HL-60 (cell line): ENCODE data around the gene OPTN.

Experiments
- DNase-seq, 2 experiments: peaks; one replicate each; pipeline ENCODE4 v3.0.0-alpha.2; 2010 to 2020; ENCODE audit warnings: low read depth in 1 of 2, low spot score in 1 of 2
- H3K27ac ChIP-seq: fragments of 250-450 bp; sonication (Bioruptor Pico); replicated peaks from 2 replicates; pipeline ENCODE4 v1.5.1; 2020; ENCODE audit warnings: mild to moderate bottlenecking, moderate library complexity
- H3K27me3 ChIP-seq: fragments of 250-450 bp; sonication (Bioruptor Pico); 2 replicates; pipeline ENCODE4 v1.5.1; 2021; ENCODE audit warnings: mild to moderate bottlenecking, moderate library complexity; ENCODE audit not compliant: insufficient read depth, poor library complexity, severe bottlenecking
- H3K4me3 ChIP-seq: replicated peaks from 2 replicates; pipeline ENCODE4 v1.5.1; 2011; ENCODE audit warnings: mild to moderate bottlenecking, control low read depth, low read length; ENCODE audit not compliant: insufficient read depth
- CTCF ChIP-seq: IDR thresholded peaks from one replicate; pipeline ENCODE4 v1.5.1; 2011; ENCODE audit warnings: low read length, control low read depth, inconsistent platforms; ENCODE audit not compliant: insufficient read depth
- GABPA ChIP-seq: IDR thresholded peaks from 2 replicates; pipeline ENCODE4 v1.6.1; 2012; ENCODE audit warnings: low read depth
- POLR2AphosphoS5 ChIP-seq: IDR thresholded peaks from 2 replicates; pipeline ENCODE4 v1.6.1; 2012; ENCODE audit warnings: low read depth
- REST ChIP-seq: IDR thresholded peaks from 2 replicates; pipeline ENCODE4 v1.6.1; 2012; ENCODE audit warnings: low read depth; ENCODE audit not compliant: insufficient replicate concordance
- SPI1 ChIP-seq: IDR thresholded peaks from 2 replicates; pipeline ENCODE4 v1.6.1; 2012; ENCODE audit warnings: low read depth, mild to moderate bottlenecking, borderline replicate concordance

Gene OPTN

GRCh38 chr10:13068484-13068883 lies 31.5 kb upstream of the OPTN start:
- no peak for DNase-seq
- H3K27ac ChIP-seq, result no peak overlapping the region
- H3K4me3 ChIP-seq, result no peak overlapping the region
- TF ChIP-seq REST, result no peak
- no peak for TF ChIP-seq GABPA
- TF ChIP-seq POLR2AphosphoS5, result no peak
- TF ChIP-seq SPI1, result no peak
- TF ChIP-seq CTCF, result no peak
- H3K27me3 ChIP-seq, result no peaks in the 10 kb centered on the region

GRCh38 chr10:13072339-13072738 lies 27.6 kb upstream of the OPTN start:
- no peak overlapping the region for H3K4me3 ChIP-seq
- H3K27me3 ChIP-seq, result no peaks in the 10 kb centered on the region
- no peak for TF ChIP-seq CTCF
- no peak for TF ChIP-seq REST
- no peak for TF ChIP-seq GABPA
- no peak for TF ChIP-seq POLR2AphosphoS5
- no peak overlapping the region for H3K27ac ChIP-seq
- no peak for DNase-seq

GRCh38 chr10:13074563-13075451 lies 25.2 kb upstream of the OPTN start:
- Histone ChIP-seq H3K4me3 (no peak overlapping the region), H3K27me3 (no peaks in the 10 kb centered on the region), H3K27ac (no peak overlapping the region)
- TF ChIP-seq SPI1 (no peak), REST (no peak), GABPA (no peak), POLR2AphosphoS5 (no peak)
- DNase-seq, result peak in 1 of 2 experiments; percentile 15
